Measurements from ENCODE around the gene TXNL4A. TPM values are rescaled to one million over a fixed set of nuclear protein-coding genes. Genes with fewer than 3 reads are reported as not detected.

TXNL4A gene
- total RNA-seq, 1 donor from 2014 or later = 104 TPM

- peak; percentile 43 for DNase-seq (ENCODE audit: low spot score, unreplicated experiment)
- no peaks in the 10 kb centered on the region for H3K9me3 Mint-ChIP-seq (ENCODE audit: low read depth)
- TF ChIP-seq, protein P1, sequence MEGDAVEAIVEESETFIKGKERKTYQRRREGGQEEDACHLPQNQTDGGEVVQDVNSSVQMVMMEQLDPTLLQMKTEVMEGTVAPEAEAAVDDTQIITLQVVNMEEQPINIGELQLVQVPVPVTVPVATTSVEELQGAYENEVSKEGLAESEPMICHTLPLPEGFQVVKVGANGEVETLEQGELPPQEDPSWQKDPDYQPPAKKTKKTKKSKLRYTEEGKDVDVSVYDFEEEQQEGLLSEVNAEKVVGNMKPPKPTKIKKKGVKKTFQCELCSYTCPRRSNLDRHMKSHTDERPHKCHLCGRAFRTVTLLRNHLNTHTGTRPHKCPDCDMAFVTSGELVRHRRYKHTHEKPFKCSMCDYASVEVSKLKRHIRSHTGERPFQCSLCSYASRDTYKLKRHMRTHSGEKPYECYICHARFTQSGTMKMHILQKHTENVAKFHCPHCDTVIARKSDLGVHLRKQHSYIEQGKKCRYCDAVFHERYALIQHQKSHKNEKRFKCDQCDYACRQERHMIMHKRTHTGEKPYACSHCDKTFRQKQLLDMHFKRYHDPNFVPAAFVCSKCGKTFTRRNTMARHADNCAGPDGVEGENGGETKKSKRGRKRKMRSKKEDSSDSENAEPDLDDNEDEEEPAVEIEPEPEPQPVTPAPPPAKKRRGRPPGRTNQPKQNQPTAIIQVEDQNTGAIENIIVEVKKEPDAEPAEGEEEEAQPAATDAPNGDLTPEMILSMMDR (IDR thresholded peaks at IDR 0.05; ENCODE audit: unreplicated experiment) = peak; percentile 39
- H3K4me3 Mint-ChIP-seq (ENCODE audit: low read depth) = peak overlapping the region; percentile 98
- peaks cover 16% of the 10 kb centered on the region for H3K4me1 Mint-ChIP-seq (ENCODE audit: low read depth)
- H3K36me3 Mint-ChIP-seq (ENCODE audit: insufficient read depth) = peaks cover 3% of the 10 kb centered on the region
- peak overlapping the region; percentile 84 for H3K27ac Mint-ChIP-seq
- H3K27me3 Mint-ChIP-seq = no peaks in the 10 kb centered on the region
These were observed 302 bp downstream of the TXNL4A start for GRCh38 chr18:79988071-79988450.

DNA sequence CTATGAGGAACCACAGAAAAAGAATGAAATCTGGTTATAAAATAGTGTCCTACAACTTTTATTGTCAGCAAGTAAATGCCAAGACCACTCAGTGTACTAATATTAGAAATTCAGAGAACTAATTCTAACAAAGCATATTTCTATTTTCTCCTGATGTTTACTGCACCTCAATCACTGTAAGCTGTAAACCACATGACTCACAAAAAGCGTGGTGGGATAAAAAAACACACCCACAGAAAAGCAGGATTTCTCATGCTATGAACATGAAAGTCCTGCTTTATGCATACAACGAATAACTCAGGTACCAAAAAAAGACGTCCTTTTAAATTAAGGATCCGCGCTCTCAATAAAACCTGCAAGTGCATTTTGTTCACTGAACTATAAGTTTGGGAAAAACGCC is 797 bp downstream of the TXNL4A start:
- Mint-ChIP-seq H3K27me3 (no peaks in the 10 kb centered on the region), H3K4me3 (ENCODE audit: low read depth) (peak overlapping the region; percentile 98), H3K27ac (peak overlapping the region; percentile 84), H3K4me1 (ENCODE audit: low read depth) (peaks cover 17% of the 10 kb centered on the region), H3K9me3 (ENCODE audit: low read depth) (no peaks in the 10 kb centered on the region), H3K36me3 (ENCODE audit: insufficient read depth) (peaks cover 3% of the 10 kb centered on the region)
- TF ChIP-seq, protein P1 (IDR thresholded peaks at IDR 0.05; ENCODE audit: unreplicated experiment) = no peak
- no peak for DNase-seq (ENCODE audit: low spot score, unreplicated experiment)

GRCh38 chr18:79986726-79987125 is 1.6 kb downstream of the TXNL4A start:
- peak overlapping the region; percentile 98 for H3K4me3 Mint-ChIP-seq (ENCODE audit: low read depth)
- peaks cover 19% of the 10 kb centered on the region for H3K4me1 Mint-ChIP-seq (ENCODE audit: low read depth)
- peaks cover 4% of the 10 kb centered on the region for H3K36me3 Mint-ChIP-seq (ENCODE audit: insufficient read depth)
- H3K27ac Mint-ChIP-seq = no peak overlapping the region
- TF ChIP-seq, protein P1 (IDR thresholded peaks at IDR 0.05; ENCODE audit: unreplicated experiment) = no peak
- no peaks in the 10 kb centered on the region for H3K27me3 Mint-ChIP-seq
- H3K9me3 Mint-ChIP-seq (ENCODE audit: low read depth) = no peaks in the 10 kb centered on the region
- DNase-seq (ENCODE audit: low spot score, unreplicated experiment) = no peak

DNA sequence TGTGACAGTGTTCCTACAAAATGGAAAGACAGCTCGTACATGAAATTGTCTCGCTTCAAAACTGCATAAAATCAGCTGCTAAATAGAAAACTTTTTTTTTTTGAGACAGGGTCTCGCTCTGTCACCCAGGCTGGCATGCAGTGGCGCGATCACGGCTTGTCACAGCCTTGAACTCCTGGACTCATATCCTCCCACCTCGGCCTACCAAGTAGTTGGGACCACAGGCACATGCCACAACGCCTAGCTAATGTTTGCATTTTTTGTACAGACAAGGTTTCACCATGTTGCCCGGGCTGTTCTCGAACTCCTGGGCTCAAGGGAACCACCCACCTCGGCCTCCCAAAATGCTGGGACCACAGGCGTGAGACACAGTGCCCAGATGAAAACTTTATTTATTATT is 3.2 kb downstream of the TXNL4A start:
- no peak for DNase-seq (ENCODE audit: low spot score, unreplicated experiment)
- peaks cover 25% of the 10 kb centered on the region for H3K4me1 Mint-ChIP-seq (ENCODE audit: low read depth)

DNA sequence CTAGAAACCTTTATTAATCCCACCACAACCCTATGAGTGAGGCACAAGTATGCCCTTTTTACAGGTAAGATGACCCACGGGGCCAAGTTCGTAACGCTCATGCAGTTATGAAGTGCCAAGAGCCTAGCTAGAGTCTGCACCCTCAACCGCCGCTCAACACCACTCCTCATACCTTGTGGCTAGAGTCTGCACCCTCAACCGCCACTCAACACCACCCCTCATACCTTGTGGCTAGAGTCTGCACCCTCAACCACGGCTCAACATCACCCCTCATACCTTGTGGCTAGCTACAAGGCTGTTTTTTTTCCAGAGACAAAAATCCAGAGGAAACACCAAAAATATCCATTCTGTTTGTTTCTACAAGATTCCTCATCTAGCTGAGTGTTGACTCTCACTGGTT is 4.6 kb downstream of the TXNL4A start:
- H3K4me3 Mint-ChIP-seq (ENCODE audit: low read depth) = no peak overlapping the region
- no peaks in the 10 kb centered on the region for H3K9me3 Mint-ChIP-seq (ENCODE audit: low read depth)
- no peaks in the 10 kb centered on the region for H3K27me3 Mint-ChIP-seq
- H3K4me1 Mint-ChIP-seq (ENCODE audit: low read depth) = peaks cover 24% of the 10 kb centered on the region
- no peak overlapping the region for H3K27ac Mint-ChIP-seq
- TF ChIP-seq, protein P1 (IDR thresholded peaks at IDR 0.05; ENCODE audit: unreplicated experiment) = no peak
- H3K36me3 Mint-ChIP-seq (ENCODE audit: insufficient read depth) = peaks cover 6% of the 10 kb centered on the region
- DNase-seq (ENCODE audit: low spot score, unreplicated experiment) = no peak

More for the DNA sequence above, 3.2 kb downstream of the TXNL4A start:
- TF ChIP-seq, protein P1 (IDR thresholded peaks at IDR 0.05; ENCODE audit: unreplicated experiment) = no peak
- H3K27ac Mint-ChIP-seq = no peak overlapping the region
- H3K27me3 Mint-ChIP-seq = no peaks in the 10 kb centered on the region
- H3K4me3 Mint-ChIP-seq (ENCODE audit: low read depth) = no peak overlapping the region
- no peaks in the 10 kb centered on the region for H3K9me3 Mint-ChIP-seq (ENCODE audit: low read depth)
- peaks cover 4% of the 10 kb centered on the region for H3K36me3 Mint-ChIP-seq (ENCODE audit: insufficient read depth)

Measured in progenitor cell of endocrine pancreas (in vitro differentiated cells).